ENCODE measurements around the gene DCLK1. TPM values are rescaled to one million over a fixed set of nuclear protein-coding genes. Genes with fewer than 3 reads are reported as not detected.
A peak's percentile ranks its signal among the peaks of the same experiment; 100 is the strongest.

The DCLK1 gene
- total RNA-seq, 5 donors from 2014 or later (not counting 1 experiment from before 2014, with no cell fraction given), result 0.03 to 0.09 TPM; not detected in 3

DNA sequence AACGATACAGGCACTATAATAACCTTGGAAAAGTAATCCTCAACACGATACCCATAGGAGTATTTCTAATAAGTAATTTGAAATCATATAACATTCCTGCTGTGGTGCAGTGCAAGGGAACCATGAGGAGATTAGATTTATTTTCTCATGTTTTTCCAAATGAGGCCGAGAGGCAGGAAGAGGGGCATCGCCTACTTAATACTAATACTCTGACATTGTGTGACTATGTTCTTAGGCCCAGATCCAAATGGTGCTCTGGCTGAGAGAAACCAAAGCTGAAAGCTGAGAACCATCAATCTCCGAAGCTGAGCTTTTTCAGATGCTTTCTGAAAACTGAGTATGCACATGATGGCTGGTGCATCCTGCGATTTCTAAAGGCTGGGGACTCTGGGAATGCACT is 406.7 kb downstream of the DCLK1 start:
- CTCF ChIA-PET, result no interaction called here
- POLR2A ChIA-PET, result no interaction called here
- H3K9me3 ChIP-seq, result no peaks in the 10 kb centered on the region
- peaks cover 0 to 3% of the 10 kb centered on the region in 2 experiments for H3K4me1 ChIP-seq (ENCODE audit: control insufficient read depth in 1 of 2, extremely low read depth in 1 of 2, insufficient read depth in 2 of 2, low read length in 2 of 2)
- no peak overlapping the region for H3K27ac ChIP-seq (ENCODE audit: low read length)
- ATAC-seq (replicated peaks in 1 of 4) (no peak), DNase-seq (no peak)
- Mint-ChIP-seq H3K9me3 (no peaks in the 10 kb centered on the region), H3K4me3 (no peak overlapping the region), H3K27me3 (peaks cover 3 to 9% of the 10 kb centered on the region in 2 donors), H3K27ac (no peak overlapping the region), H3K4me1 (peaks cover 0 to 7% (median 3%) of the 10 kb centered on the region in 3 donors), H3K36me3 (no peaks in the 10 kb centered on the region)
- 87% methylated on average over 4 of the region's 6 CpGs for WGBS (ENCODE audit: insufficient coverage)
- H3K27me3 ChIP-seq (replicated peaks in 1 of 2; ENCODE audit: control insufficient read depth in 2 of 2, extremely low read depth in 1 of 2, insufficient read depth in 2 of 2, low read length in 1 of 2), result peaks cover 0 to 4% of the 10 kb centered on the region in 2 experiments
- H3K36me3 ChIP-seq (ENCODE audit: control insufficient read depth in 2 of 2, extremely low read depth in 1 of 2, insufficient read depth in 1 of 2, low read length in 1 of 2), result no peaks in the 10 kb centered on the region
- no peak overlapping the region for H3K4me3 ChIP-seq (ENCODE audit: control insufficient read depth in 1 of 2, extremely low read depth in 1 of 2, low read length in 1 of 2)

DNA sequence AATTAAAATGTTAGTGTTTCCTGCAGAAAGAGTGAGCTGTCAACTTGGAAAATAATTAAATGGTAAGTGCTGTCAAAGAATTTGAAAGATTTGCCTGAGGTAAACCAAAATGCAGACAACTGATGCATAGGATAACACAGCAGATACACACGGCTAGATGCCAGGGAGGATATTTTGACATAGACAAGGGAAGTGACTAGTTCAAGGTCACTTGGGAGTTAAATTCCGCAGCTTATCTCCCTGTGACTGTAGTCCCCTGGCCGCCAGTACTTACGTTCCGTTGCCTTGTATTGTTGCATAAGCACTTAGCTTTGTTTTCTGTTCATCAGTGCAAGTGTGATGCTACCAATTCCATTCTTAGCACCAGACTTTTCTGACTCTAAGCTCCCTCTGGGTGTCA is 407.4 kb downstream of the DCLK1 start:
- ATAC-seq (replicated peaks in 1 of 4), result no peak
- Mint-ChIP-seq H3K4me3 (no peak overlapping the region), H3K27me3 (peaks cover 3 to 11% of the 10 kb centered on the region in 2 donors), H3K36me3 (no peaks in the 10 kb centered on the region), H3K4me1 (peaks cover 0 to 7% (median 3%) of the 10 kb centered on the region in 3 donors), H3K9me3 (no peaks in the 10 kb centered on the region), H3K27ac (no peak overlapping the region)
- no peak overlapping the region for H3K4me3 ChIP-seq (ENCODE audit: control insufficient read depth in 1 of 2, extremely low read depth in 1 of 2, low read length in 1 of 2)
- WGBS (ENCODE audit: insufficient coverage), result 94% methylated on average over 2 of the region's 5 CpGs
- CTCF ChIA-PET, result no interaction called here
- no peak overlapping the region for H3K27ac ChIP-seq (ENCODE audit: low read length)
- DNase-seq, result no peak
- H3K36me3 ChIP-seq (ENCODE audit: control insufficient read depth in 2 of 2, extremely low read depth in 1 of 2, insufficient read depth in 1 of 2, low read length in 1 of 2), result no peaks in the 10 kb centered on the region
- no peaks in the 10 kb centered on the region for H3K9me3 ChIP-seq
- POLR2A ChIA-PET, result no interaction called here
- H3K4me1 ChIP-seq (ENCODE audit: control insufficient read depth in 1 of 2, extremely low read depth in 1 of 2, insufficient read depth in 2 of 2, low read length in 2 of 2), result peaks cover 0 to 3% of the 10 kb centered on the region in 2 experiments
- H3K27me3 ChIP-seq (replicated peaks in 1 of 2; ENCODE audit: control insufficient read depth in 2 of 2, extremely low read depth in 1 of 2, insufficient read depth in 2 of 2, low read length in 1 of 2), result peaks cover 0 to 4% of the 10 kb centered on the region in 2 experiments

DNA sequence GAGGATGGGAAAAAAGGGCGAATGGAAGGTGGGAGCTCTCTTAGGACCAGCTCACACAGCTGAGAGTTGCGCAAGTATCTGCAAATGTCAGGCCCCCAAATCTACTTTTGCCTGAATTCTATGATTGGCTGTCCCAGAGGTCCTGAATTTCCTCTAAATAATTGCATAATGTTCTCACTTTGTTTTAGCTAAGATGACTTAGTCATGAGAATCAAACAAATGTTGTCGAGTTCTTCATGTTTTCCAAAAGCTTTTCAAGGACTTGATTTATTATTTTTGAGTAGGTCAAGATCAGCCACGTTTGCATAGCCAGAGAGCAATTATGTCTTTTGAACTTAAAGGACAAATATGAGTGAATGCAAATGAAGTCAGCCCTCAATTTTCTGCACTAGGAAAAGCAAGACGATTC is 408.1 kb downstream of the DCLK1 start:
- Mint-ChIP-seq H3K27ac (no peak overlapping the region), H3K27me3 (peaks cover 3 to 11% of the 10 kb centered on the region in 2 donors), H3K36me3 (no peaks in the 10 kb centered on the region), H3K4me3 (no peak overlapping the region), H3K9me3 (no peaks in the 10 kb centered on the region), H3K4me1 (peaks cover 0 to 7% (median 3%) of the 10 kb centered on the region in 3 donors)
- WGBS (ENCODE audit: insufficient coverage), result 62% methylated on average over 4 of the region's 5 CpGs
- Histone ChIP-seq H3K27ac (ENCODE audit: low read length) (no peak overlapping the region), H3K4me3 (ENCODE audit: control insufficient read depth in 1 of 2, extremely low read depth in 1 of 2, low read length in 1 of 2) (no peak overlapping the region), H3K9me3 (no peaks in the 10 kb centered on the region), H3K36me3 (ENCODE audit: control insufficient read depth in 2 of 2, extremely low read depth in 1 of 2, insufficient read depth in 1 of 2, low read length in 1 of 2) (no peaks in the 10 kb centered on the region), H3K4me1 (ENCODE audit: control insufficient read depth in 1 of 2, extremely low read depth in 1 of 2, insufficient read depth in 2 of 2, low read length in 2 of 2) (peaks cover 0 to 3% of the 10 kb centered on the region in 2 experiments), H3K27me3 (replicated peaks in 1 of 2; ENCODE audit: control insufficient read depth in 2 of 2, extremely low read depth in 1 of 2, insufficient read depth in 2 of 2, low read length in 1 of 2) (peaks cover 0 to 4% of the 10 kb centered on the region in 2 experiments)
- ATAC-seq (replicated peaks in 1 of 4) (no peak), DNase-seq (no peak)
- ChIA-PET POLR2A (no interaction called here), CTCF (no interaction called here)

DNA sequence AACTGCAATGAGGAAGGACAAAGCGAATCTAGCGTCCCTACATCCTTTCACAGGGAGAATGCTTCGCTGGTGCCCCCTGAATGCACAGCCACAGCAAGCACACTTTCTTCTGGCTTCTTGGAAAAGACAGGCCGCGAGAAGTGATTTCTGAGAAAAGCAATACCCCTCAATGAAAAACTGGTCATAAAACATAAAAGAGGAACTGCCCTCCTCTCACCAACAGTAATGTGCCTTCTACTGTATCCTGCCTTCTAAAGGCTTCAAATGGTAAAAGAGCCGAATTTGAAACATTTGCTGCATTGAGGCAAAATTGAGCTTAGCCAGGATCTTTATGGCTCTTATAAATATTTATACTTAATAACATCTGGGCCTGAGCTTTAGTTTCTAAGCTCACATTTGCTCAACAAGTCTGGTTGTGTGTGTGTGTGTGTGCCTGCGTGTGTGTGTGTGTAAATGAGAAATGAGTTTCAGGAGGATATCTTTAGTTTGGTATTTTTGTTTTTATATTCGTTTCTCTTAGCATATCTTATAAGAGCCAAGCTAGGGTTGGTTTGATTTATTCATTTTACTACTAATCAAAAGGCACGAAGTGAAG is 408.6 kb downstream of the DCLK1 start:
- Mint-ChIP-seq H3K4me3 (no peak overlapping the region), H3K4me1 (peaks cover 0 to 7% (median 3%) of the 10 kb centered on the region in 3 donors)

DNA sequence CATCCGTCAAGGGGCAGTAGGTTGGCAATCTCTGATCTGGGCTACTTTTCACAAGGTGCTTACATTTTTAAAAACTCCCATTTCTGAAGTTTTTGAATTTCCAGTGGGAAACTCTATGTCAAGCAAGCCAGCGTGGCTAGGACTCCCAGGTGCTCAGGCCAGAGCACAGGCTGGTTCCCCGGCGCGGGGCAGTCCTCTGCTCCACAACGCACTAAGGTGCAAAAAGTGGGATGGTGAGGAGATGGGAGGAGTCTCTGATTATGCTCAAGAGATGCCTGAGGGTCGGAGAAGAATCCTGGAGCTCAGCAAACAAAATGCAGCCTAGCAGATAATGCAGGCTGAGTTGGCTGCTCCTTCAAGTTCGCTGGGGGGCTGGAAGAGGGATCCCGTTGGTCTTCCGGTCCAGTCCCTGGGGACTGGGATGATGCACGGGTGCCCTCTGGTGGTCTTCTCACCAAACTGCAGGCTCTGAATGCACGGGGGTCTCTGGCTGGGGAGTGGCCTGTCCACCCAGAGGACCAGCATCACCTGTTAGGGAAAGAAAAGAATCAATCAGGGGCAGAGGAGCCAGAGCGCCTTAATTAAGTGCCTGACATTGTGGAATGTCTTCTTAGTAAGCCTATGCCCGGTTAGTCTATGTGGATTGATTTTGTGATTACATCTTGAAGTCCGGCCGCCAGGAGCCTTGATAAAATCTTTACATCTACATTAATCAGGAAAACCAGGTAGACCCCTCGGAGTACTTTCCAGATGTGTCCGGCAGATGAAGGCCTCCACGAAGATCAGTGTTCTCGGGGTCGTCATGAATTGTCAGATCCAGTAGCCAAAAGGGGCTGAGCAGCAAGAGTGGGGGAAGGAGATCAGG is 410.3 kb downstream of the DCLK1 start:
- peak overlapping the region in 1 of 3 donors; percentile 29 for H3K4me3 Mint-ChIP-seq
- DNase-seq, result peak in 16 of 35 experiments; percentile 2 to 27 (median 4)
- CTCF ChIA-PET, result no interaction called here

More for the DNA sequence above, 408.6 kb downstream of the DCLK1 start:
- H3K9me3 Mint-ChIP-seq, result no peaks in the 10 kb centered on the region
- 20% methylated on average over 2 of the region's 9 CpGs for WGBS (ENCODE audit: insufficient coverage)
- ATAC-seq (replicated peaks in 1 of 4) (no peak), DNase-seq (no peak)
- POLR2A ChIA-PET, result no interaction called here
- H3K27me3 Mint-ChIP-seq, result peaks cover 3 to 11% of the 10 kb centered on the region in 2 donors
- no peak overlapping the region for H3K27ac Mint-ChIP-seq
- Histone ChIP-seq H3K36me3 (ENCODE audit: control insufficient read depth in 2 of 2, extremely low read depth in 1 of 2, insufficient read depth in 1 of 2, low read length in 1 of 2) (no peaks in the 10 kb centered on the region), H3K27me3 (replicated peaks in 1 of 2; ENCODE audit: control insufficient read depth in 2 of 2, extremely low read depth in 1 of 2, insufficient read depth in 2 of 2, low read length in 1 of 2) (peaks cover 0 to 4% of the 10 kb centered on the region in 2 experiments), H3K4me1 (ENCODE audit: control insufficient read depth in 1 of 2, extremely low read depth in 1 of 2, insufficient read depth in 2 of 2, low read length in 2 of 2) (peaks cover 0 to 3% of the 10 kb centered on the region in 2 experiments), H3K9me3 (no peaks in the 10 kb centered on the region), H3K27ac (ENCODE audit: low read length) (no peak overlapping the region), H3K4me3 (ENCODE audit: control insufficient read depth in 1 of 2, extremely low read depth in 1 of 2, low read length in 1 of 2) (no peak overlapping the region)
- no peaks in the 10 kb centered on the region for H3K36me3 Mint-ChIP-seq
- CTCF ChIA-PET, result no interaction called here

DNA sequence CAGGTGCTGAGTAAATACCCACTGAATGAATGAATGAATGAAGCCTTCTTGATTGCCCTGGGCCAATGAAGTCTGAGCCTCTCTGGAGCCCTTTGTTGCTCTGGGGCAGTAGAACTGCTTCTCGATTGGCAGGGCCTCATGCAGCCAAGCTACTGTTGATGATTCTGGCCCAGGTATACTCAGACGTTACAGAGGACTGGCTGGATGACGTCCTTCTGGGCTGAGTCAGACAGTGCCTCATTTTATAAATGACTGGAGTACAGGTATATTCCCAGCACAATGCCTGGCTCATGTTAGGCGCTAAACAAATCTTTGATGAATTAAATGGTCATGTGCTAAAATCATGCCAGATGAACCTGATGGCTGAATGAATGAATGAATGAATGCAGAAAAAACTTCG is 410.9 kb downstream of the DCLK1 start:
- H3K27ac Mint-ChIP-seq, result no peak overlapping the region
- no peak overlapping the region for H3K4me3 Mint-ChIP-seq
- Histone ChIP-seq H3K27ac (ENCODE audit: low read length) (no peak overlapping the region), H3K9me3 (no peaks in the 10 kb centered on the region), H3K4me1 (ENCODE audit: control insufficient read depth in 1 of 2, extremely low read depth in 1 of 2, insufficient read depth in 2 of 2, low read length in 2 of 2) (peaks cover 0 to 3% of the 10 kb centered on the region in 2 experiments), H3K4me3 (ENCODE audit: control insufficient read depth in 1 of 2, extremely low read depth in 1 of 2, low read length in 1 of 2) (no peak overlapping the region), H3K27me3 (replicated peaks in 1 of 2; ENCODE audit: control insufficient read depth in 2 of 2, extremely low read depth in 1 of 2, insufficient read depth in 2 of 2, low read length in 1 of 2) (peaks cover 0 to 4% of the 10 kb centered on the region in 2 experiments), H3K36me3 (ENCODE audit: control insufficient read depth in 2 of 2, extremely low read depth in 1 of 2, insufficient read depth in 1 of 2, low read length in 1 of 2) (no peaks in the 10 kb centered on the region)
- 79% methylated on average over 4 of the region's 5 CpGs for WGBS (ENCODE audit: insufficient coverage)
- DNase-seq (no peak), ATAC-seq (replicated peaks in 1 of 4) (no peak)
- H3K36me3 Mint-ChIP-seq, result no peaks in the 10 kb centered on the region
- H3K4me1 Mint-ChIP-seq, result peaks cover 0 to 7% (median 3%) of the 10 kb centered on the region in 3 donors
- POLR2A ChIA-PET, result no interaction called here
- H3K27me3 Mint-ChIP-seq, result peaks cover 3 to 11% of the 10 kb centered on the region in 2 donors
- no peaks in the 10 kb centered on the region for H3K9me3 Mint-ChIP-seq
- CTCF ChIA-PET, result no interaction called here

More for the DNA sequence above, 410.3 kb downstream of the DCLK1 start:
- POLR2A ChIA-PET, result no interaction called here
- 26% methylated on average over 10 of the region's 21 CpGs for WGBS (ENCODE audit: insufficient coverage)
- Histone ChIP-seq H3K27me3 (replicated peaks in 1 of 2; ENCODE audit: control insufficient read depth in 2 of 2, extremely low read depth in 1 of 2, insufficient read depth in 2 of 2, low read length in 1 of 2) (peaks cover 0 to 4% of the 10 kb centered on the region in 2 experiments), H3K4me3 (ENCODE audit: control insufficient read depth in 1 of 2, extremely low read depth in 1 of 2, low read length in 1 of 2) (no peak overlapping the region), H3K9me3 (no peaks in the 10 kb centered on the region), H3K36me3 (ENCODE audit: control insufficient read depth in 2 of 2, extremely low read depth in 1 of 2, insufficient read depth in 1 of 2, low read length in 1 of 2) (no peaks in the 10 kb centered on the region), H3K27ac (ENCODE audit: low read length) (no peak overlapping the region), H3K4me1 (ENCODE audit: control insufficient read depth in 1 of 2, extremely low read depth in 1 of 2, insufficient read depth in 2 of 2, low read length in 2 of 2) (peaks cover 0 to 3% of the 10 kb centered on the region in 2 experiments)
- peaks cover 0 to 7% (median 3%) of the 10 kb centered on the region in 3 donors for H3K4me1 Mint-ChIP-seq
- H3K27me3 Mint-ChIP-seq, result peaks cover 3 to 11% of the 10 kb centered on the region in 2 donors
- H3K36me3 Mint-ChIP-seq, result no peaks in the 10 kb centered on the region
- no peaks in the 10 kb centered on the region for H3K9me3 Mint-ChIP-seq
- no peak overlapping the region for H3K27ac Mint-ChIP-seq
- ATAC-seq (replicated peaks in 1 of 4), result no peak
